GM15510 (cell line): ENCODE measurements around the gene RPS6KA4.

Source experiments
- POLR2A ChIP-seq: IDR thresholded peaks from 3 replicates; pipeline ENCODE4 v1.6.1; 2011; ENCODE audit warnings: borderline replicate concordance; ENCODE audit not compliant: insufficient read length; ENCODE audit errors: extremely low read depth

RPS6KA4 gene

DNA sequence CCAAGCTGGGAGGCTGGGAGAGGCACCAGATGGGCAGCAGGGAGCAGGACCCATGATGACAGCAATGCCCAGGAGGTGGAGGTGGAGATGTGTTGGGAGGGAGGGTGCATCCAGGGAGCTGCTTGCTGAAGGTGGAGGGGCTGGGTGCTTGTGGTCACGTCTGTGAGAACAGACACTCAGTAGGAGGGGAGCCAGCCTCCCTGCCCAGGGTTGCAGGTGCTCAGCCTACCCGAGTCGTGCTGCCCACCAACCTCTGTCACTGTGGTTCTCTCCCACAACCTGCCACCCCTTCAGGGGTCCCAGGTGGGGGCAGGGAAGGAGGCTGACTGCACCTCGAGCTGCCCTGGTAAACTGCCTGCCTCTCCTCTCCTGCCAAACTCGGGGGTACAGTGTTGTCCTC is 35.6 kb upstream of the RPS6KA4 start:
- TF ChIP-seq POLR2A: no peak

GRCh38 chr11:64324692-64325469 is 34.1 kb upstream of the RPS6KA4 start:
- no peak for TF ChIP-seq POLR2A

- no peak for TF ChIP-seq POLR2A
These were observed 31.6 kb upstream of the RPS6KA4 start for GRCh38 chr11:64327375-64327774.

DNA sequence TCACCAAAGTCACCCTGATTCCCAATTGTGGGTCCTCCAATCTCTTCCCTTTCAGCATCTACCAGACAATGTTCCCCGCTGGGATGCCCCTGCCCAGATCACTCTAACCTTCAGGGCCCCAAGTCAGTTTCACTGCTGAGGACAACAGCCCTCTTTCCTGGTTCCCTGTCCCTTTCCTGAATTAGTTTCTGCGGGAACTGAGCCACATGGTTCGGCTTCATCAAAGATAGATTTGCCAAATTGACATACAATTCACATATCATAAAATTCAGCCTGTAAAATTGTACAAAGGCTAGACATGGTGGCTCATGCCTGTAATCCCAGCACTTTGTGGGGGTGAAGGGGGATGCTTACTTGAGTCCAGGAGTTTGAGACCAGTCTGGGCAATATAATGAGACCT is 31.0 kb upstream of the RPS6KA4 start:
- no peak for TF ChIP-seq POLR2A

GRCh38 chr11:64330888-64331287 is 28.1 kb upstream of the RPS6KA4 start:
- TF ChIP-seq POLR2A: no peak

DNA sequence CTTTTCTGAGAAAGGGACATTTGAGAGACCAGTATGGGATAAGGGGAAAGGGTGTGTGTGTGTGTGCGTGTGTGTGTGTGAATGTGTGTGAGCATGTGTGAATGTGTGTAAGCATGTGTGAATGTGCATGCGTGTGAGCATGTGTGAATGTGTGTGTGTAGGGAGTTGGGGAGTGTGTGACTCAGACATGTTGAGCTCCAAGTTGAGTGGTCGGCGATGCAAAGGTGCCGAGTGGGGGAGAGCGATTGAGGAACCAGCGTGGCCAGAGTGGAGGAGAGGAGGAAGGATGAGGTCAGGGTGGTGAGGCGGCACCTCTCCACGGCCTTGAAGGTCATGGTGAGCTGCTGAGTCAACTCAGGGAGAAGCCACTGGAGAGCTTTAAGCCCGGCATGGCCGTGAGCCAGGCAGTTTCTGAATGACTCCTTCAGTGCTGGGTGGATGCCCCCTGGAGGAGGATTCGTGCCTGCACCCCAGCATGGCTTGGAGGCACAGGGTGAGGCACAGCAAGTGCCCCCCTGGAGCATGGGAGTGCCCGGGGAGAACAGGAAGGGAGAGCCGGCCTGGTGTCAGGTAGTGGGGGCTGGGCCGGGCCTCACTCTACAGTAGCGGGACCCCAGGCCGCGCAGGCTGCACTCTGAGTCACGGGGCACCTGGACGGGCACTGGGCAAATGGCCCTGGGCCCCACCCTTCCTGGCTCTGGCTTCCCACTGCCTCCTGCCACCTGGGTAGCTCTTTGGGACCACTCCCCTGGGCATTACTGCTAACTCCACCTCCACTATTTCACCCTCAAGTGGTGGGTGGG is 27.2 kb upstream of the RPS6KA4 start:
- no peak for TF ChIP-seq POLR2A

- TF ChIP-seq POLR2A: no peak
These were observed 25.4 kb upstream of the RPS6KA4 start for GRCh38 chr11:64333556-64333955.

DNA sequence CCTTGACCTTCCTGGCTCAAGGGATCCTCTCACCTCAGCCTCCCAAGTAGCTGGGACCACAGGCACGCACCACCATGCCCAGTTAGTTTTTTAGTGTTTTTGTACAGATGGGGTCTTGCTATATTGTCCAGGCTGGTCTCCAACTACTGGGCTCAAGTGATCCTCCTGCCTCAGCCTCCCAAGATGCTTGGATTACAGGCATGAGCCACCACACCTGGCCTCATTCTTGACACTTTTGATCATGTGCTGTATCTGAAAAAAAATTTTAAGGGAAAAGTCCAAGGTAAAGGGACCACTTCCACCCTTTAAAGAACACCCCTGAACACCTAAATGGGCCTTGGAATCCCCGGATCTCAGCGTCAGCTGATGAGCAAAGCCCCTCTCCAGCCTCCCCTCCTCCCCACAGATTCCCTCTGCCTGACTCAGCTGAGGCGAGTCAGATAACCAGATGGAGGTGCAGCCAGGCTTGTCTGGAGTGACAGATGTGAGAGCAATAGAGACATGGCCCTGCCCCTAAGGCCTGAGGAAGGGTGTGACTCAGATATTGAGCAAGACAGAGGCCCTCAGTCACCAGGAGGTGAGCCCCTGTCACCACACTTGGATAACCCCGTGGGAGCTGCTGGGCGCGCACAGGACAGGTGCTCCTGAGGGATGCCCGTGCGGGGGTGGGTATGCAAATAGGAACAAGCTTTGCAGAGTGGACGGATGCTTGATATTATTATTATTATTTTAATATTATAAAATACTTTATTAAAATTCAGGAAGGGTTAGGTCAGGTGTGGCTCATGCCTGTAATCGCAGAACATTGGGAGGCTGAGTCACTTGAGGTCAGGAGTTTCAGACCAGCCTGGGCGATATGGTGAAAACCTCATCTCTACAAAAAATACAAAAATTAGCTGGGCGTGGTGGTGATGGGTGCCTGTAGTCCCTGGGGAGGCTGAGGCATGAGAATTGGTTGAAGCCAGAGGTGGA is 23.9 kb upstream of the RPS6KA4 start:
- TF ChIP-seq POLR2A: no peak

GRCh38 chr11:64337538-64338249 is 21.3 kb upstream of the RPS6KA4 start:
- no peak for TF ChIP-seq POLR2A

DNA sequence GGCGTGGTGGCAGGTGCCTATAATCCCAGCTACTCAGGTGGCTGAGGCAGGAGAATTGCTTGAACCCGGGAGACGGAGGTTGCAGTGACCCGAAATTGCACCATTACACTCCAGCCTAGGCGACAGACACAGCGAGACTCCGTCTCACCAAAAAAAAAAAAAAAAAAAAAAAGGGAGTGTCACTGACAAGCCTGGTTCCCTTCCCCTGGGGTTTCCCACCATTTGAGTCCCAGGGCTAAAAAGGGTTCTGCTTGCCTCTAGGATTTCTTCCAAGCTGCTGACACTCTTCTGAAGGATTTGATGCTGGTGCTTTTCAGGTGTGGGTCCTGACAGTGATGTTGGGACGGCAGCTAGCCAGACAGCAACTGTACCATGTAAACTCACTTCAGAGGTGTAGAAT is 20.2 kb upstream of the RPS6KA4 start:
- no peak for TF ChIP-seq POLR2A

GRCh38 chr11:64339286-64339685 is 19.7 kb upstream of the RPS6KA4 start:
- TF ChIP-seq POLR2A: no peak

GRCh38 chr11:64339754-64340408 is 19.1 kb upstream of the RPS6KA4 start, which contains the start of gene CCDC88B:
TSS of gene CCDC88B (plus strand) at chr11:64340204. CDS start at chr11:64340267, 63 bp downstream.
- TF ChIP-seq POLR2A: peak; percentile 72

DNA sequence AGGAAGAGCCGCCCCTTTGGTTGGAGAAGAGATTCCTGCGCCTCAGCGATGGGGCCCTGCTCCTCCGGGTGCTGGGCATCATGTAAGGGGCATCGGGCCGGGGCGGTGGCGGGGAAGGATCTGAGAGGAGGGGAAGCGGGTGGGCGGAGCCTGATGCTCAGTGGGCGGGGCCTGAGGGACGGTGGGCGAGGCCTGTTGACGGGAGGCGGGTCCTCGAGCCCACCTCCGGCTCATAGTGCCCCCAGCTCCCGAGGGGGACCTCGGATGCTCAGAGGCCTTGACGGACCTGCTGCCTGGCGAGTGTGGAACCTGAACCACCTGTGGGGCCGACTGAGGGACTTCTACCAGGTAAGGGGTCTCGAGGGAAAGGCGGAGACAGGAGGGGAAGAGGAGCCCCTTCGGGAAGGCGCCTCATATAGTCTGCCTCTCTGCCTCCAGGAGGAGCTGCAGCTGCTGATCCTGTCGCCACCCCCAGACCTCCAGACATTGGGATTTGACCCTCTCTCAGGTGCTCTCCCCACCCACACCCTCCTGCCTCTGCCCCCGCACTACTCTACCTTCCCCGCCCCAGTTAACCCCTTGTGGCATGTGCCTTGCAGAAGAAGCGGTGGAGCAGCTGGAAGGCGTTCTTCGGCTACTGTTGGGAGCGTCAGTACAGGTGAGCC is 18.2 kb upstream of the RPS6KA4 start:
- TF ChIP-seq POLR2A: no peak
